MG63 (cell line): ENCODE data around the gene SLC1A4. TPM values are rescaled to one million over a fixed set of nuclear protein-coding genes. Genes with fewer than 3 reads are reported as not detected.
A peak's percentile ranks its signal among the peaks of the same experiment; 100 is the strongest.

Experiments used
- DNase-seq: peaks from one replicate; pipeline ENCODE4 v3.0.0-alpha.2; 2020
- H3K27me3 ChIP-seq: fragments of 250-450 bp; sonication (Bioruptor Pico); 2 replicates; pipeline ENCODE4 v1.5.1; 2020; ENCODE audit warnings: mild to moderate bottlenecking, moderate library complexity
- H3K36me3 ChIP-seq: fragments of 250-450 bp; sonication (Bioruptor Pico); 2 replicates; pipeline ENCODE4 v1.5.1; 2020; ENCODE audit warnings: mild to moderate bottlenecking, moderate library complexity
- H3K4me3 ChIP-seq: fragments of 250-450 bp; sonication (Bioruptor Pico); 2 replicates; pipeline ENCODE4 v1.5.1; 2020; ENCODE audit warnings: mild to moderate bottlenecking, moderate library complexity
- H3K9me3 ChIP-seq: fragments of 250-450 bp; sonication (Bioruptor Pico); 2 replicates; pipeline ENCODE4 v1.5.1; 2020; ENCODE audit warnings: mild to moderate bottlenecking, moderate library complexity
- total RNA-seq: library from RNA; depleted of rRNA; stranded (reverse); fragments of >200 nt; shearing (Covaris generic); gene quantifications from 2 replicates; pipeline ENCODE4 v1.2.3, GENCODE V29; 2014; ENCODE audit warnings: low replicate concordance; rRNA removed

Gene SLC1A4
- total RNA-seq, result 18.6 and 21.1 TPM in 2 replicates

- Histone ChIP-seq H3K4me3 (peak within 1 kb of the TSS; percentile 73), H3K9me3 (no peaks in the 10 kb centered on the region), H3K27me3 (no peaks in the 10 kb centered on the region), H3K36me3 (no peaks in the 10 kb centered on the region)
- DNase-seq, result peak; percentile 91
These were observed at the start of gene SLC1A4 for GRCh38 chr2:64989126-64989981. TSS of gene SLC1A4 (plus strand) at chr2:64989399. CDS start at chr2:64989644, 245 bp downstream.

GRCh38 chr2:64941143-64941542 lies 48.1 kb upstream of the SLC1A4 start:
- H3K4me3 ChIP-seq, result no peak overlapping the region
- DNase-seq, result no peak
- H3K9me3 ChIP-seq, result no peaks in the 10 kb centered on the region
- no peaks in the 10 kb centered on the region for H3K36me3 ChIP-seq
- no peaks in the 10 kb centered on the region for H3K27me3 ChIP-seq

- no peaks in the 10 kb centered on the region for H3K27me3 ChIP-seq
- DNase-seq, result no peak
- no peak overlapping the region for H3K4me3 ChIP-seq
- no peaks in the 10 kb centered on the region for H3K9me3 ChIP-seq
- H3K36me3 ChIP-seq, result no peaks in the 10 kb centered on the region
These were observed 47.4 kb upstream of the SLC1A4 start for GRCh38 chr2:64941801-64942200.

GRCh38 chr2:64942693-64943092 lies 46.5 kb upstream of the SLC1A4 start:
- Histone ChIP-seq H3K27me3 (no peaks in the 10 kb centered on the region), H3K36me3 (no peaks in the 10 kb centered on the region), H3K9me3 (no peaks in the 10 kb centered on the region), H3K4me3 (no peak overlapping the region)
- peak; percentile 66 for DNase-seq

- H3K36me3 ChIP-seq, result no peaks in the 10 kb centered on the region
- DNase-seq, result peak; percentile 98
- H3K27me3 ChIP-seq, result no peaks in the 10 kb centered on the region
- no peaks in the 10 kb centered on the region for H3K9me3 ChIP-seq
- H3K4me3 ChIP-seq, result no peak overlapping the region
These were observed 45.6 kb upstream of the SLC1A4 start for GRCh38 chr2:64943387-64944150.

GRCh38 chr2:64944484-64944883 lies 44.7 kb upstream of the SLC1A4 start:
- Histone ChIP-seq H3K4me3 (no peak overlapping the region), H3K36me3 (no peaks in the 10 kb centered on the region), H3K9me3 (no peaks in the 10 kb centered on the region), H3K27me3 (no peaks in the 10 kb centered on the region)
- DNase-seq, result no peak

GRCh38 chr2:64945973-64946768 lies 43.0 kb upstream of the SLC1A4 start:
- Histone ChIP-seq H3K27me3 (no peaks in the 10 kb centered on the region), H3K9me3 (no peaks in the 10 kb centered on the region), H3K36me3 (no peaks in the 10 kb centered on the region), H3K4me3 (no peak overlapping the region)
- DNase-seq, result no peak

GRCh38 chr2:64946769-64947247 lies 42.4 kb upstream of the SLC1A4 start:
- no peaks in the 10 kb centered on the region for H3K9me3 ChIP-seq
- no peak for DNase-seq
- no peaks in the 10 kb centered on the region for H3K36me3 ChIP-seq

GRCh38 chr2:64947885-64948284 lies 41.3 kb upstream of the SLC1A4 start:
- H3K27me3 ChIP-seq, result no peaks in the 10 kb centered on the region
- H3K4me3 ChIP-seq, result no peak overlapping the region
- H3K9me3 ChIP-seq, result no peaks in the 10 kb centered on the region
- no peaks in the 10 kb centered on the region for H3K36me3 ChIP-seq
- no peak for DNase-seq

More at GRCh38 chr2:64946769-64947247, 42.4 kb upstream of the SLC1A4 start:
- H3K27me3 ChIP-seq, result no peaks in the 10 kb centered on the region
- no peak overlapping the region for H3K4me3 ChIP-seq

GRCh38 chr2:64950226-64951160 lies 38.7 kb upstream of the SLC1A4 start:
- H3K4me3 ChIP-seq, result no peak overlapping the region
- no peaks in the 10 kb centered on the region for H3K9me3 ChIP-seq
- H3K36me3 ChIP-seq, result no peaks in the 10 kb centered on the region
- DNase-seq, result peak; percentile 37
- H3K27me3 ChIP-seq, result no peaks in the 10 kb centered on the region

GRCh38 chr2:64951306-64951953 lies 37.8 kb upstream of the SLC1A4 start:
- Histone ChIP-seq H3K9me3 (no peaks in the 10 kb centered on the region), H3K4me3 (no peak overlapping the region), H3K36me3 (no peaks in the 10 kb centered on the region), H3K27me3 (no peaks in the 10 kb centered on the region)
- no peak for DNase-seq

GRCh38 chr2:64952096-64952495 lies 37.1 kb upstream of the SLC1A4 start:
- Histone ChIP-seq H3K9me3 (no peaks in the 10 kb centered on the region), H3K4me3 (no peak overlapping the region), H3K27me3 (no peaks in the 10 kb centered on the region), H3K36me3 (no peaks in the 10 kb centered on the region)
- DNase-seq, result no peak

- Histone ChIP-seq H3K4me3 (no peak overlapping the region), H3K27me3 (no peaks in the 10 kb centered on the region), H3K36me3 (no peaks in the 10 kb centered on the region), H3K9me3 (no peaks in the 10 kb centered on the region)
- peak; percentile 20 for DNase-seq
These were observed 36.4 kb upstream of the SLC1A4 start for GRCh38 chr2:64952511-64953482.

GRCh38 chr2:64955467-64955866 lies 33.7 kb upstream of the SLC1A4 start:
- no peaks in the 10 kb centered on the region for H3K27me3 ChIP-seq
- no peaks in the 10 kb centered on the region for H3K36me3 ChIP-seq
- H3K9me3 ChIP-seq, result no peaks in the 10 kb centered on the region
- H3K4me3 ChIP-seq, result no peak overlapping the region
- no peak for DNase-seq
